GM12878 (cell line): ENCODE measurements around the gene SCCPDH.

Experiments
- SP1 ChIP-seq: IDR thresholded peaks from one replicate; pipeline ENCODE4 v1.6.1; 2011; ENCODE audit warnings: low read depth, low read length
- TF ChIP-seq, protein P1 (sequence below), 3 experiments: IDR thresholded peaks in 2 of 3; conservative IDR thresholded peaks in 1 of 3; 2 replicates each; pipeline ENCODE4 v1.5.1; 2011; ENCODE audit warnings: low read depth in 3 of 3, low read length in 3 of 3, mild to moderate bottlenecking in 3 of 3, control low read depth in 2 of 3, moderate library complexity in 2 of 3, inconsistent platforms in 1 of 3, mixed read lengths in 1 of 3; ENCODE audit not compliant: control insufficient read depth in 2 of 3, insufficient read depth in 1 of 3; ENCODE audit errors: extremely low read depth in 1 of 3

DNA sequence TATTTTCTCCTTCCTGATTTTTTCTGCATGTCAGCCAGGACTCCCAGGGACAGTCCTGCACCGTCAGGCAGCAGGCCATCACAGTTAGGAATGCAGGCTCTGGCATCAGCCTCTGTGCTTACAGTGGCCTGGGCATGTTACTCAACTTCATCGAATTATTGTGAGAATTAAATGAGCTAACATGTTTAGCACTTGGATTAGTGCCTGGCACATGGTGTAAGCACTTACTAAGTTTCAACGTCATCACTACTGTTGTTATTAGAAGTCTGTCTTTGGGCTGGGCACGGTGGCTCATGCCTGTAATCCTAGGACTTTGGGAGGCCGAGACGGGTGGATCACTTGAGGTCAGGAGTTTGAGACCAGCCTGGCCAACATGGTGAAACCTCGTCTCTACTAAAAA lies 45.1 kb downstream of the SCCPDH start:
- no peak for TF ChIP-seq SP1
- TF ChIP-seq, protein P1, sequence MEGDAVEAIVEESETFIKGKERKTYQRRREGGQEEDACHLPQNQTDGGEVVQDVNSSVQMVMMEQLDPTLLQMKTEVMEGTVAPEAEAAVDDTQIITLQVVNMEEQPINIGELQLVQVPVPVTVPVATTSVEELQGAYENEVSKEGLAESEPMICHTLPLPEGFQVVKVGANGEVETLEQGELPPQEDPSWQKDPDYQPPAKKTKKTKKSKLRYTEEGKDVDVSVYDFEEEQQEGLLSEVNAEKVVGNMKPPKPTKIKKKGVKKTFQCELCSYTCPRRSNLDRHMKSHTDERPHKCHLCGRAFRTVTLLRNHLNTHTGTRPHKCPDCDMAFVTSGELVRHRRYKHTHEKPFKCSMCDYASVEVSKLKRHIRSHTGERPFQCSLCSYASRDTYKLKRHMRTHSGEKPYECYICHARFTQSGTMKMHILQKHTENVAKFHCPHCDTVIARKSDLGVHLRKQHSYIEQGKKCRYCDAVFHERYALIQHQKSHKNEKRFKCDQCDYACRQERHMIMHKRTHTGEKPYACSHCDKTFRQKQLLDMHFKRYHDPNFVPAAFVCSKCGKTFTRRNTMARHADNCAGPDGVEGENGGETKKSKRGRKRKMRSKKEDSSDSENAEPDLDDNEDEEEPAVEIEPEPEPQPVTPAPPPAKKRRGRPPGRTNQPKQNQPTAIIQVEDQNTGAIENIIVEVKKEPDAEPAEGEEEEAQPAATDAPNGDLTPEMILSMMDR (IDR thresholded peaks at IDR 0.05 in 2 of 3, conservative IDR thresholded peaks at IDR 0.05 in 1 of 3; ENCODE audit: control insufficient read depth in 2 of 3, extremely low read depth in 1 of 3, insufficient read depth in 1 of 3, low read depth in 3 of 3, low read length in 3 of 3) = no peak
